Measurements from ENCODE around the gene SHOC2. TPM values are rescaled to one million over a fixed set of nuclear protein-coding genes. Genes with fewer than 3 reads are reported as not detected.

Gene SHOC2
- total and polyA plus RNA-seq, 2 of the 13 experiments (the other 11 are each of a cell fraction or from before 2014, with no cell fraction given) = 8.6 to 25.5 TPM

GRCh38 chr10:110872145-110872983 lies 47.0 kb upstream of the SHOC2 start (continued):
- TF ChIP-seq ZMAT3 (CRISPR knock-in tag; conservative IDR thresholded peaks at IDR 0.05) = no peak
- no peak for TF ChIP-seq ZNF160 (CRISPR knock-in tag; IDR thresholded peaks at IDR 0.05)
- TF ChIP-seq SRSF1 (optimal IDR thresholded peaks at IDR 0.05; ENCODE audit: low read depth, low read length) = no peak
- TF ChIP-seq KDM5B (CRISPR knock-in tag; IDR thresholded peaks at IDR 0.05; ENCODE audit: borderline replicate concordance) = peak; percentile 66; the same call in 1 of the 2 replicates
- TF ChIP-seq ZNF350 (CRISPR knock-in tag; IDR thresholded peaks at IDR 0.05; ENCODE audit: borderline replicate concordance, low read depth) = no peak
- TF ChIP-seq ZNF235 (CRISPR knock-in tag; IDR thresholded peaks at IDR 0.05; ENCODE audit: borderline replicate concordance) = no peak
- no peak for TF ChIP-seq NAIF1 (CRISPR knock-in tag; IDR thresholded peaks at IDR 0.05; ENCODE audit: borderline replicate concordance)
- TF ChIP-seq HINFP (CRISPR knock-in tag; IDR thresholded peaks at IDR 0.05; ENCODE audit: low read depth) = no peak
- peak; percentile 45; the same call in 1 of the 2 replicates for TF ChIP-seq BRF2 (CRISPR knock-in tag; IDR thresholded peaks at IDR 0.05)
- TF ChIP-seq NR3C1 (CRISPR knock-in tag; IDR thresholded peaks at IDR 0.05) = no peak
- no peak for TF ChIP-seq ZNF501 (CRISPR knock-in tag; IDR thresholded peaks at IDR 0.05)
- TF ChIP-seq CENPBD1 (CRISPR knock-in tag; IDR thresholded peaks at IDR 0.05; ENCODE audit: borderline replicate concordance, low read depth) = no peak
- no peak for TF ChIP-seq ZNF703 (CRISPR knock-in tag; IDR thresholded peaks at IDR 0.05; ENCODE audit: borderline replicate concordance)
- no peak for TF ChIP-seq ZNF296 (CRISPR knock-in tag; conservative IDR thresholded peaks at IDR 0.05)
- no peak for TF ChIP-seq ZNF496 (CRISPR knock-in tag; IDR thresholded peaks at IDR 0.05; ENCODE audit: insufficient replicate concordance)
- no peak for TF ChIP-seq CBX2 (IDR thresholded peaks at IDR 0.05; ENCODE audit: low read depth, low read length)
- TF ChIP-seq CBX2 (CRISPR knock-in tag; IDR thresholded peaks at IDR 0.05; ENCODE audit: low read depth) = no peak
- peak; percentile 68; the same call in 1 of the 2 replicates for TF ChIP-seq HDAC1 (CRISPR knock-in tag; IDR thresholded peaks at IDR 0.05)
- TF ChIP-seq DNMT1 (CRISPR knock-in tag; IDR thresholded peaks at IDR 0.05) = no peak
- TF ChIP-seq KAT7 (CRISPR knock-in tag; IDR thresholded peaks at IDR 0.05; ENCODE audit: borderline replicate concordance) = no peak
- no peak for TF ChIP-seq ZNF710 (CRISPR knock-in tag; IDR thresholded peaks at IDR 0.05; ENCODE audit: borderline replicate concordance)
- TF ChIP-seq FOXP1 (IDR thresholded peaks at IDR 0.05) = no peak
- TF ChIP-seq FOXP1 (CRISPR knock-in tag; IDR thresholded peaks at IDR 0.05) = no peak
- TF ChIP-seq, protein P1, sequence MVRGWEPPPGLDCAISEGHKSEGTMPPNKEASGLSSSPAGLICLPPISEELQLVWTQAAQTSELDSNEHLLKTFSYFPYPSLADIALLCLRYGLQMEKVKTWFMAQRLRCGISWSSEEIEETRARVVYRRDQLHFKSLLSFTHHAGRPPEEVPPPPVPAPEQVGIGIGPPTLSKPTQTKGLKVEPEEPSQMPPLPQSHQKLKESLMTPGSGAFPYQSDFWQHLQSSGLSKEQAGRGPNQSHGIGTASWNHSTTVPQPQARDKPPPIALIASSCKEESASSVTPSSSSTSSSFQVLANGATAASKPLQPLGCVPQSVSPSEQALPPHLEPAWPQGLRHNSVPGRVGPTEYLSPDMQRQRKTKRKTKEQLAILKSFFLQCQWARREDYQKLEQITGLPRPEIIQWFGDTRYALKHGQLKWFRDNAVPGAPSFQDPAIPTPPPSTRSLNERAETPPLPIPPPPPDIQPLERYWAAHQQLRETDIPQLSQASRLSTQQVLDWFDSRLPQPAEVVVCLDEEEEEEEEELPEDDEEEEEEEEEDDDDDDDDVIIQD (CRISPR knock-in tag; IDR thresholded peaks at IDR 0.05; ENCODE audit: low read depth) = no peak
